ENCODE results near the gene MELTF.
"Not testable (repeated sequence)": the region's sequence is repeated elsewhere in the genome, so short reads cannot be mapped to it uniquely, and the experiment has no call there.

The MELTF gene

DNA sequence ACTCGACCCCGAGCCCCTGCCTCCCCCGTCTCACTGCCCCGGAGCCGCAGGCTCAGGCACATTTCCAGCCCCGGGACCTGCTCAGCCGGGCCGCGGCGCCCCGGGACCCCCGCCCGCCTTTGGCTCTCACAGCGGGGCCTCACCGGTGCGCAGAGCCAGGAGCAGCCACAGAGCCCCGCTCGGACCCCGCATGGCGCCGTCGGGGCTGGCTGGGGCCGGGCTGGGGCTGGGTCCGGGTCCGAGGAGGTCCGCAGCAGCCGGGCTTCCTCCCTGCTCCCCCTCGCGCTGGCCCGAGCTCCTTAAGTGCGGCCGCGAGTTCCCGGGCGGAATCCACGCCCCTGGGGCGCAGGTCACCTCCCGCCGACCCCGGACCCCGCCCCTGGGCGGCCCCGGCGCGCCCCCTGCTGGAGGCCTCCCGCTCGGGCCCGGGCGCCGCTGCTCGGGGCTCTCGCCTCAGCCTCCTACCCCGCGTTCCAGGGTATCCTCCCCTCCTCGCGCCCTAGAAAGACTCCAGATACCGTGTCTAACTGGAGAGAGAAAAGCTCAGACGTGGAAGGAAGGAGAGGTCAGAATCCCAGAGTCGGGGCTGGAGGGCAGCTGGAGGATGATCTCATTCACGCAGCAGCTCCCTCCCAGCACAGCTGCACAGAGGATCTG, at the start of gene MELTF:
TSS of gene MELTF (minus strand) at position 307 of the 657 bp plus-strand sequence. CDS start at position 192, 115 bp downstream.
- Mint-ChIP-seq H3K4me1 (no peaks in the 10 kb centered on the region), H3K9me3 (no peaks in the 10 kb centered on the region), H3K36me3 (no peaks in the 10 kb centered on the region), H3K4me3 (peak within 1 kb of the TSS; percentile 73), H3K27ac (peak within 1 kb of the TSS; percentile 64)
- DNase-seq (ENCODE audit: low spot score in 2 of 2) = peak; percentile 87 to 90
- ATAC-seq = peak; percentile 85

DNA sequence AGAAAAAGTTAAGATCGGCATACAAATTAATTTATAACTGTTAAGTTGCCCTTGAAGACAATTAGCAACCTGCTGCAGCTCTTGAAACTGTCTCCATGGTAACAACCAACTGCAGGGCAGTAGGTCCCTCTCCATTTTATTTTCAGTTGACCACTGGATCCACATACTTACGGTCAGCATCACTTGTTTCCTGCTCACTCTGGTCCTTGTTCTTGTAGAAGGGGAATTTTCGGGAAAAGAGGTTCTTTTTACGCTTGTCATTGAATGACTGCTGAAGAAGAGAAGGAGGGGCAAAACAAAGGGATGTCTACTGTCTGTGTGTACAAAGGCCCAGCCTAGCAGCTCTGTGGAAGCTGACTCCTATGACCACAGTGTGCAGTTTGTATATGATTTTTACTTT, 46.8 kb upstream of the MELTF start:
- peaks cover 49% of the 10 kb centered on the region for H3K36me3 Mint-ChIP-seq
- H3K4me1 Mint-ChIP-seq = no peaks in the 10 kb centered on the region
- H3K4me3 Mint-ChIP-seq = no peak overlapping the region
- no peak overlapping the region for H3K27ac Mint-ChIP-seq
- DNase-seq (ENCODE audit: low spot score in 2 of 2) = no peak
- no peaks in the 10 kb centered on the region for H3K9me3 Mint-ChIP-seq
- ATAC-seq = no peak

DNA sequence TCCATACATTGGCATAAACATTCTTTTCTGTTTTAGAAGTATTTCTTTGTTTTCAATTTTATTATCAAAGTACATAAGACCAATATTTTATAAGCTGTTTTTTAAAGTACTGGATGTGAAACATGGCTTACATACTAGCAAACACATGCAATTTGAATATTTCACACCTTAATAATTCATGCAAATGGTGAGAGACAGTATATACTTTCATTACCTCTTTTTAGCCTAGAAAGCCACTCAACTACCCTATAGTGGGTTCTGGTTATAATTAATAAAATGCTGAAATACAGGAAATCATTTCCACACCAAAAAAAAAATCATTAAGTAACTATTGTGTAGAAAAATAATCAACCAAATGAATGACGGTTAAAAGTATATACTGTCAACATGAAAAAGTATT, 38.5 kb upstream of the MELTF start:
- Mint-ChIP-seq H3K36me3 (peaks cover 39% of the 10 kb centered on the region), H3K27ac (no peak overlapping the region), H3K4me3 (no peak overlapping the region), H3K9me3 (no peaks in the 10 kb centered on the region), H3K4me1 (no peaks in the 10 kb centered on the region)
- no peak for DNase-seq (ENCODE audit: low spot score in 2 of 2)
- no peak for ATAC-seq

DNA sequence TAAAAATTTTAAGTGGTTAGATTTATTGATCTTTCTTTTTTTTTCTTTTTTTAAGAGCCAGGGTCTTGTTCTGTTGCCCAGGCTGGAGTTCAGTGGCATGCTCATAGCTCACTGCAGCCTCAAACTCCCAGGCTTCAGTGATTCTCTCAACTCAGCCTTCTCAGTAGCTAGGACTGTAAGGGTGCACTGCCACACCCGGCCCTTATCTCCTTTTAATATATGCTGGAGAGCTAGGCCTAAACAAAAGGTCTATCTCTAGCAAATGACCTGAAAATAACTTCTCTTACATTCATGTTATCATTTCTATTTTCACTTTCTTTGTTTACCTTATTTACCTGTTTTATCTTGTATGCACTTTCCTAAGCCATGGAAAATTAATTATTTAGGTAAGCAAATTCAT, 35.2 kb upstream of the MELTF start:
- Mint-ChIP-seq H3K4me1 (no peaks in the 10 kb centered on the region), H3K27ac (no peak overlapping the region), H3K36me3 (peaks cover 54% of the 10 kb centered on the region)

DNA sequence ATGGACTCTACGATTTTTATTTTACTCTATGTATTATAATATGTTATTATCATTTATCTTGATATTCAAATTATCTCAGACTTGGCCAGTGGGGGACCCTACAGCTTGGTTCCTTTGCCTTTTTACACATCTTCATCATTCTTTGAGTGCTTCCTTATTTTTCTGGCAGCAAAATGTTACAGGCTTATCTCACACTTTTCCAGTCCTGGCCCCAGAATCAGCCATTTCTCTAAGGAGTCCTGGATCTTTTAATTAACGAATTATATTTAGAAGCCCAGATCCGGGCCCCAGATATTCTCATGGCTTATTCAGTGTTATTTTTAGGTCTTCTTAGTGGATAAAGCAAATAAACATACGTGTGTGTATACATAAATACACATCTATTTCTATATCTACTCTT, 32.8 kb upstream of the MELTF start:
- Mint-ChIP-seq H3K4me3 (no peak overlapping the region), H3K27ac (no peak overlapping the region), H3K9me3 (no peaks in the 10 kb centered on the region), H3K36me3 (peaks cover 77% of the 10 kb centered on the region), H3K4me1 (no peaks in the 10 kb centered on the region)
- DNase-seq (ENCODE audit: low spot score in 2 of 2) (no peak), ATAC-seq (no peak)

More for the DNA sequence above, 35.2 kb upstream of the MELTF start:
- DNase-seq (ENCODE audit: low spot score in 2 of 2) = no peak
- Mint-ChIP-seq H3K9me3 (no peaks in the 10 kb centered on the region), H3K4me3 (no peak overlapping the region)
- no peak for ATAC-seq

DNA sequence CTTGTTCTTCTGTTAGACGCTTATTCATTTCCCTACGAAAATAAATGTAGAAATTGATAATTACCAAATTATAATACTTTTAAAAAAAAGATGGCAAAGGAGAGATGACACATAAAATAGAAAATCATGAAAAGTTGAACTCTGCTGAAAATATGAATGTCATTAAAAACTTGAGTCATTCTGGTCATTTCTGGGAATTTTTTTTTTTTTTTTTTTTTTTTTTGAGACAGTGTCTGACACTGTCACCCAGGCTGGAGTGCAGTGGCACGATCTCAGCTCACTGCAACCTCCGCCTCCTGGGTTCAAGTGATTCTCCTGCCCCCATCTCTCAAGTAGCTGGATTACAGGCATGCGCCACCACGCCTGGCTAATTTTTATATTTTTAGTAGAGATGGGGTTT, 22.0 kb upstream of the MELTF start:
- Mint-ChIP-seq H3K27ac (peak overlapping the region; percentile 77), H3K36me3 (peaks cover 80% of the 10 kb centered on the region), H3K4me1 (peaks cover 10% of the 10 kb centered on the region)
- not testable (repeated sequence) for H3K9me3 Mint-ChIP-seq; H3K4me3 Mint-ChIP-seq; DNase-seq (ENCODE audit: low spot score in 2 of 2)
- ATAC-seq = peak; percentile 53

DNA sequence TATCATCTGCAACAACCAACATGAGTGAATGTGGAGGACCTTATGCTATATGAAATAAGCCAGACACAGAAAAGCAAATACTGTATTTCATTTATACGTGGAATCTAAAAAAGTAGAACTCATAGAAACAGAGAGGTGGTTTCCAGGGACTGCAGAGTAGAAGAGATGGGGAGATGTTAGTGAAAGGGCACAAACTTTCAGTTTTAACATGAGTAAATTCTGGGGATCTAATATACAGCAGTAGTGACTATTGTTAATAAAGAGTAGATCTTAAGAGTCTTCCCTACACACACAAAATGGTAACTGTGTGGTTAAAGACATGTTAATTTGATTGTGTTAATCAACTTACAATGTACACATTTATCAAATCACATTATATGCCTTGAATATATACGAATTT, 20.9 kb upstream of the MELTF start:
- no peaks in the 10 kb centered on the region for H3K9me3 Mint-ChIP-seq
- H3K36me3 Mint-ChIP-seq = peaks cover 90% of the 10 kb centered on the region
- peak overlapping the region; percentile 14 for H3K4me3 Mint-ChIP-seq
- peak; percentile 83 for ATAC-seq
- peaks cover 10% of the 10 kb centered on the region for H3K4me1 Mint-ChIP-seq
- peak overlapping the region; percentile 77 for H3K27ac Mint-ChIP-seq
- no peak for DNase-seq (ENCODE audit: low spot score in 2 of 2)

DNA sequence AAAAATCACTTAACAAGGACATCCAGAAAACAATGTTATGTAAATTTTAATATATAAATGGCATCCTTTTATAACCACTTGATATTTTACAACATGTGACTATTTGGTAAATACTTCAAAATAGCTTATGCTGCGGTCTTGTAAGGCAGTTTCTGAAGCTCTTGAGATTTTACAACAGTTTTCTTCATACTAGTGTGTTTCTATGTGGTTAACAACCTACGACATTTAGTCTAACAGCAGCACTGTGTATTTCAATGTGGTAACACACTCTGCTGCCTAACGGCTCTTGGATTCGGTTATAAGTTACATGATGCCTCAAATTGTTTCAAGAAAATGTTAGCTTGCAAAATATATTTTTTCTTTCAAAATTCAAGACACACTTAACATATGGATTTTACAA, 12.9 kb upstream of the MELTF start:
- no peak for ATAC-seq
- no peak overlapping the region for H3K4me3 Mint-ChIP-seq

DNA sequence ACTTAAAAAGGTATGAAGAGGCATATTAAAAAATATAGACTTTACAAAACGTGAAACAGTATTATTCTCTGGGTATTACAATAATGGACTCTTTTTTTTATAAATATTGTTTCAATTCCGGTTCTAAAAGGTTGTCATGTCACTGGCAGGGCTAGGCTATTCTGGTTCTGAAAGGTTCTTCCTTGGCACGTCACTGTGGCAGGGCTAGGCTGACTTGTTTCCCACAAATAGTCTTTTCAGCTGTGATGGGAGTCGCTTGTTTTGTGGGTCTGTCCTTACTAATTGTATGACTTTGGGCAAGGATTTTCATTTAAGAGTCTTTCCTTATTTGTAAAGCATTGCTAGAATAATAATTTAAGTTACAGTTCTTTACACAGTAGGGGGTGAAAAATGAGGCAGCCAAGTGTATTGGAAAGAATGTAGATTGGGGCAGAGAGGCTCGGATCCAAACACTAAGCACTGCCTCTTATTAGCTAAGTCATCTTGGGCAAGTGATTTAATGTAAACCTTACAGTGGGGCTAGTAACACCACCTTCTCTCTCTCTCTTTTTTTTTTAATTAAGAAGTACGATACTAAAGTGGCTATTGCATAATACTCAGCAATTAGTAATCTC, 12.4 kb upstream of the MELTF start:
- no peak for ATAC-seq
- Mint-ChIP-seq H3K4me1 (no peaks in the 10 kb centered on the region), H3K4me3 (no peak overlapping the region), H3K9me3 (no peaks in the 10 kb centered on the region), H3K36me3 (peaks cover 38% of the 10 kb centered on the region), H3K27ac (no peak overlapping the region)
- DNase-seq (ENCODE audit: low spot score in 2 of 2) = no peak

More for the DNA sequence above, 12.9 kb upstream of the MELTF start:
- peaks cover 44% of the 10 kb centered on the region for H3K36me3 Mint-ChIP-seq
- DNase-seq (ENCODE audit: low spot score in 2 of 2) = no peak
- H3K4me1 Mint-ChIP-seq = no peaks in the 10 kb centered on the region
- H3K27ac Mint-ChIP-seq = no peak overlapping the region
- no peaks in the 10 kb centered on the region for H3K9me3 Mint-ChIP-seq

DNA sequence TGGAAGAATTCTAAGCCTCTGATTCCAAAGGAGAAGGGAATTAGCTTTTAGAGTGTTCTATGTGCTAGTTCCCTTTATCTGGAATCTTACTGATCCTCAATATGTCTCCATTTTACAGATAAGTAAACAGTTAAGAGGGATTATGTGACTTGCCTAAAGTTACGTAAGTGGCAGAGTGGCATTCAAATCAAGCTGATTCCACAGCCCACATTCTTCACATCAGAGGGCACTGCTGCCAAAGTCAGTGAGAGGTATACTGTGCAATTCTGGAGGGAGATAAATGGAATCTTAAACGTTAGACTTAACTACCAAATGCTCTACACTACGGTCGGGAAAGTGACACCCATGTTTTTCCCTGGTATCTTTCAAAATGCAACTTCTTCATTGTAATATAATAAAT, 11.0 kb upstream of the MELTF start:
- Mint-ChIP-seq H3K27ac (no peak overlapping the region), H3K36me3 (peaks cover 25% of the 10 kb centered on the region)

DNA sequence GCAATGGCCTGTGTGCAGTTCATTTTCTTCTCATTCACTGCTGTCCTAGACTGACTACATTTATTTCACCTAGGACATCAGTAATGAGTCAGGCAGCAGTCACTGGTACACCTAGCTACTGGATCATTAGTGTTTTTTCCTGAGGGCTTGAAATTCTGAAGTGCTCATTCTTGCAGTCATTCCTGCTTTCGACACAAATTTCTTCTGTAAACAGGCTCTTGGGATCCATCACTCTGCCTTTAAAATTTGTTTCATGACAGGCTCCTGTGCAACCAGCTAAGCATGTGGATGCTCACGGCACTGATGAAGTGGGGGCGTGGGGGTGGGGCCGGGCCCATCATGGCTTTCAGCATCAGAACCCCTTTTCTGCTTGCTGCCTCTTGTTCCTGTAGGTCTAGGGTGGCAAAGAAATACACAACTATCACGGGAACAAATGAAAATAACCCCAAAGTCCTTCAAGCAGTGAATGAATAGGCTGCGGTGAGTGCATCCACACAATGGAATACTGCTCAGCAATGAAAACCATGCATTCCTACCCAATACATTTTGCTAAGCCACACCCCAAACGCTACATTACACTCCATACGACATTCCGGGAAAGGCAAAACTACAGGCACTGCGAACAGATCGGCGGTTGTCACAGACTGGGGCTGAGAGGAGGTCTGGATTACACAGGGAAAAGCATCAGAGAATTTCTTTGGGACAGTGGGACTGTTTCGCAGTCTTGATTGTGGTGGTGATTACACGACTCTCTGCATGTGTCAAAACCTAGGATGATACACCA, 9.3 kb upstream of the MELTF start:
- Mint-ChIP-seq H3K9me3 (no peaks in the 10 kb centered on the region), H3K4me1 (no peaks in the 10 kb centered on the region), H3K4me3 (no peak overlapping the region), H3K27ac (no peak overlapping the region), H3K36me3 (peaks cover 8% of the 10 kb centered on the region)
- ATAC-seq (no peak), DNase-seq (ENCODE audit: low spot score in 2 of 2) (no peak)

More for the DNA sequence above, 11.0 kb upstream of the MELTF start:
- no peak for DNase-seq (ENCODE audit: low spot score in 2 of 2)
- no peaks in the 10 kb centered on the region for H3K9me3 Mint-ChIP-seq
- no peaks in the 10 kb centered on the region for H3K4me1 Mint-ChIP-seq
- ATAC-seq = no peak
- no peak overlapping the region for H3K4me3 Mint-ChIP-seq

DNA sequence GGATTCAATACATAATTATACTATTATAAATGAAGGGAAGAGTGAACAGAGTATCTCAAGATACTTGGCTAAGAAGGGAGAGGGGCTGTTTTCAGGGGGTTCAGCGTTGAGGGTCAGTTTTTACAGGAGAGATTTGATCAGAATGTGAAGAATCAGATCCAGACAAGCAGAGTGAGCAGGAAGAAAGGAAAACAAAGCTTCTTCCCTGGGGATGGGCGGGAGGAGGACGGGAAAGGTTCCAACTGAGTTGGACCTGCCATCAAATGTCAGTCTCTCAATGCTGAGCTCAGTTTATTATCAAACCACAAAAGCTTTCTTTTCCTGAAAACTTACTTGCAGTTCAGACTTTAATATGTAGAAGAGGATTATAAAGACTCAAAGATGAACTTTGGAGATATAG, 6.0 kb upstream of the MELTF start:
- DNase-seq (ENCODE audit: low spot score in 2 of 2) (no peak), ATAC-seq (no peak)
- no peaks in the 10 kb centered on the region for H3K4me1 Mint-ChIP-seq
- no peaks in the 10 kb centered on the region for H3K36me3 Mint-ChIP-seq
- no peaks in the 10 kb centered on the region for H3K9me3 Mint-ChIP-seq
- no peak overlapping the region for H3K27ac Mint-ChIP-seq
- H3K4me3 Mint-ChIP-seq = no peak overlapping the region

DNA sequence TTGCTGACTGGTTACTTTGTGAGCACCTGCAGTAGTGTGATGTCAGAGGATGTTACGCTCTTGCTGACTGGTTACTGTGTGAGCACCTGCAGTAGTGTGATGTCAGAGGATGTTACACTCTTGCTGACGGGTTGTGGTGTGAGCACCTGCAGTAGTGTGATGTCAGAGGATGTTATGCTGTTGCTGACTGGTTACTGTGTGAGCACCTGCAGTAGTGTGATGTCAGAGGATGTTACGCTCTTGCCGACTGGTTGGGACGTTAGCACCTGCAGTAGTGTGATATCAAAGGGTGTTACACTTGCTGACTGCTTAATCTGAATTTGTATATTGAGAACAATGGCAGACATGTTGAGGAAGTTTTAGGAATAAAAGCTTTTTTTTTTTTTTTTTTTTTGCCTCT, 5.2 kb upstream of the MELTF start:
- not testable (repeated sequence) for H3K4me1 Mint-ChIP-seq; H3K4me3 Mint-ChIP-seq; H3K27ac Mint-ChIP-seq; ATAC-seq; DNase-seq (ENCODE audit: low spot score in 2 of 2); H3K9me3 Mint-ChIP-seq; H3K36me3 Mint-ChIP-seq

DNA sequence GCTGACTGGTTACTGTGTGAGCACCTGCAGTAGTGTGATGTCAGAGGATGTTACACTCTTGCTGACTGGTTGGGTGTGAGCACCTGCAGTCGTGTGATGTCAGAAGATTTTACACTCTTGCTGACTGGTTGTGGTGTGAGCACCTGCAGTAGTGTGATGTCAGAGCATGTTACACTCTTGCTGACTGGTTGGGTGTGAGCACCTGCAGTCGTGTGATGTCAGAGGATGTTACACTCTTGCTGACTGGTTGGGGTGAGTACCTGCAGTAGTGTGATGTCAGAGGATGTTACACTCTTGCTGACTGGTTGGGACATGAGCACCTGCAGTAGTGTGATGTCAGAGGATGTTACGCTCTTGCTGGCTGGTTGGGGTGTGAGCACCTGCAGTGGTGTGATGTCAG, 4.1 kb upstream of the MELTF start:
- not testable (repeated sequence) for H3K4me3 Mint-ChIP-seq; H3K9me3 Mint-ChIP-seq; H3K27ac Mint-ChIP-seq; H3K4me1 Mint-ChIP-seq; DNase-seq (ENCODE audit: low spot score in 2 of 2); ATAC-seq; H3K36me3 Mint-ChIP-seq

DNA sequence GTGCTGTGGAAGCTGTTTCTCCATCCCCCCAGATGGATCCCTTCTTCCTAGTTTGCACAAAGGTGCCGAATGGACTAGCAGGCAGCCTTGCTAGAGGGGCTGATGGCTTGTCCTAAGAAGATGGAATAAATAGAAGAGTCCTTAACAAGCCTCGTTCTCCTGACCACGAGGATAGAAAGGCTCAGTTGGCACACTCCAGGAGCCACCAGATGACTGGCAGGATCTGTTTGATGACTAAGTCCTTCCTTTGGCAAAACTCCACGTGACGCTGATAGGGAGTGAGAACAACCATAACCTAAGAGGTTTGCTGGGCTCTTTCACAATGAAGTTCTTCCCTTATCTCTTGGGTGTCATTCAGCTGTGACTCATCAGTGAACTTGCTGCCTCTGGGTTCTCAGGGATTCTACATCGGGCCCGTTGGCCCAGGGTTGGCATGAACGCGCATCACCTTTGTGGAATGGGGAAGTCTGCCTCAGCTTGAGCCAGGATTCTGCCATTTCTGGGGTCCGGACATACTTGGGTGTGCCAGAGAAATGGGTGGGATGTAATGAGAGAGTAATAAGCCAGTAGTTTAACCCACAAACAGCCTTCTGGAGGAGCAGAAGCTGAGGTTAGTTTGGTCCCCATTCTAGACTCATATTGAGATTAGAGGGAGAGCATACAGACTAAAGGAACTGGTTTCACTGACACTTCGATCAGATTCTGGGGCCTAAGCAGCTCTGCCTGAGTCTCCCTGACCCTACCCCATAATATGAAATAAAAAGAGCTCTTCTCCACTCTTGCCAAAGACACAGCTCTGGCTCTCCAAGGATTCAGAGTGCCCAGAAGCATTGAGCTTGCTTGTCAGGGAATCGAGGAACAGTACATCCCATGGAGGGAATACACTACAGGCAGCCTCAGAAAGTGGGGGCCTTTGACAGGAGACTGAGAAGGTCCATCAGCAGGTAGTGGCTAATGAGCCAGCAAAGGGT, 2.0 kb upstream of the MELTF start:
- DNase-seq (ENCODE audit: low spot score in 2 of 2) (no peak), ATAC-seq (peak; percentile 61)
- Mint-ChIP-seq H3K27ac (no peak overlapping the region), H3K36me3 (no peaks in the 10 kb centered on the region), H3K4me3 (no peak overlapping the region), H3K4me1 (no peaks in the 10 kb centered on the region), H3K9me3 (no peaks in the 10 kb centered on the region)

All from stimulated activated effector memory CD8-positive, alpha-beta T cell treated with anti-CD3 and anti-CD28 coated beads, Interleukin-12 subunit alpha, Interleukin-12 subunit beta, amount 100 ng/mL, for 72 hours (primary cell).